ENCODE measurements around the gene GPS1.

Gene GPS1

GRCh38 chr17:82054351-82055022 lies 2.8 kb downstream of the GPS1 start:
- no peak overlapping the region for H3K4me3 ChIP-seq (ENCODE audit: low read length)
- DNase-seq (ENCODE audit: low read depth, low spot score): no peak

GRCh38 chr17:82055023-82055964 lies 3.6 kb downstream of the GPS1 start:
- no peak overlapping the region for H3K4me3 ChIP-seq (ENCODE audit: low read length)
- no peak for DNase-seq (ENCODE audit: low read depth, low spot score)

- DNase-seq (ENCODE audit: low read depth, low spot score): no peak
- no peak overlapping the region for H3K4me3 ChIP-seq (ENCODE audit: low read length)
Measured at GRCh38 chr17:82055965-82056728, 4.4 kb downstream of the GPS1 start.

GRCh38 chr17:82056729-82057621 lies 5.3 kb downstream of the GPS1 start:
- DNase-seq (ENCODE audit: low read depth, low spot score): no peak
- H3K4me3 ChIP-seq (ENCODE audit: low read length): no peak overlapping the region

- no peak overlapping the region for H3K4me3 ChIP-seq (ENCODE audit: low read length)
- no peak for DNase-seq (ENCODE audit: low read depth, low spot score)
Measured at GRCh38 chr17:82058230-82058854, 6.6 kb downstream of the GPS1 start.

GRCh38 chr17:82058855-82059249 lies 7.2 kb downstream of the GPS1 start:
- DNase-seq (ENCODE audit: low read depth, low spot score): no peak
- H3K4me3 ChIP-seq (ENCODE audit: low read length): no peak overlapping the region

GRCh38 chr17:82059272-82060000 lies 7.7 kb downstream of the GPS1 start:
- DNase-seq (ENCODE audit: low read depth, low spot score): no peak

GRCh38 chr17:82060001-82060380 lies 8.3 kb downstream of the GPS1 start:
- no peak for DNase-seq (ENCODE audit: low read depth, low spot score)
- H3K4me3 ChIP-seq (ENCODE audit: low read length): no peak overlapping the region

More at GRCh38 chr17:82059272-82060000, 7.7 kb downstream of the GPS1 start:
- H3K4me3 ChIP-seq (ENCODE audit: low read length): no peak overlapping the region

- DNase-seq (ENCODE audit: low read depth, low spot score): no peak
- no peak overlapping the region for H3K4me3 ChIP-seq (ENCODE audit: low read length)
Measured at GRCh38 chr17:82060614-82061013, 8.9 kb downstream of the GPS1 start.

- no peak overlapping the region for H3K4me3 ChIP-seq (ENCODE audit: low read length)
- no peak for DNase-seq (ENCODE audit: low read depth, low spot score)
Measured at GRCh38 chr17:82061047-82061925, 9.6 kb downstream of the GPS1 start.

- no peak for DNase-seq (ENCODE audit: low read depth, low spot score)
- H3K4me3 ChIP-seq (ENCODE audit: low read length): no peak overlapping the region
Measured at GRCh38 chr17:82062076-82062983, 10.6 kb downstream of the GPS1 start.

GRCh38 chr17:82062984-82063368 lies 11.3 kb downstream of the GPS1 start:
- no peak for DNase-seq (ENCODE audit: low read depth, low spot score)

GRCh38 chr17:82063424-82064415 lies 12.0 kb downstream of the GPS1 start:
- DNase-seq (ENCODE audit: low read depth, low spot score): no peak
- peak overlapping the region; percentile 84 for H3K4me3 ChIP-seq (ENCODE audit: low read length)

More at GRCh38 chr17:82062984-82063368, 11.3 kb downstream of the GPS1 start:
- H3K4me3 ChIP-seq (ENCODE audit: low read length): no peak overlapping the region

GRCh38 chr17:82064433-82065192 lies 12.9 kb downstream of the GPS1 start:
- peak overlapping the region; percentile 84 for H3K4me3 ChIP-seq (ENCODE audit: low read length)
- no peak for DNase-seq (ENCODE audit: low read depth, low spot score)

All from Jurkat, Clone E6-1 (cell line).